Kidney tubule cell (primary cell): ENCODE results near the gene KLHL3.

ENCODE experiments used
- DNase-seq: peaks from one replicate; pipeline ENCODE4 v3.0.0-alpha.2; 2018; ENCODE audit warnings: low spot score

Gene KLHL3

GRCh38 chr5:137708796-137709559 is 26.9 kb downstream of the KLHL3 start:
- no peak for DNase-seq

- no peak for DNase-seq
These were observed 27.8 kb downstream of the KLHL3 start for GRCh38 chr5:137708062-137708461.

DNA sequence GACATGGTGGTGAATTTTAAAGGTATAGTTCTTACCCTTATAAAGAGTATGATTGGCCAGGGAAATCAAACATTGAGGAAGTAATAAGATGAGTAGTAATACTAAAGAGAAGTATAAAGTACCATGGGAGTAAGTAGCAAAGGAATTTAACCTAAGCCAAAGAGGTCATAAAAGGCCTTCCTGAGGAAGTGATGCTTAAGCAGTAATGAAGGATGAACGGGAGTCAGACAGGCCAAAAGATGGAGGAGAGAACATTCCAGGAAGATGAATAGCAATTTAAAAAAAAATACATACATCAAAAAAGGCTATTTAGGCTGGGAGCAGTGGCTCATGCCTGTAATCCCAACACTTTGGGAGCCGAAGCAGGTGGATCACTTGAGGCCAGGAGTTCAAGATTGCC is 29.0 kb downstream of the KLHL3 start:
- DNase-seq, result peak; percentile 23

- no peak for DNase-seq
These were observed 30.8 kb downstream of the KLHL3 start for GRCh38 chr5:137705106-137705505.

DNA sequence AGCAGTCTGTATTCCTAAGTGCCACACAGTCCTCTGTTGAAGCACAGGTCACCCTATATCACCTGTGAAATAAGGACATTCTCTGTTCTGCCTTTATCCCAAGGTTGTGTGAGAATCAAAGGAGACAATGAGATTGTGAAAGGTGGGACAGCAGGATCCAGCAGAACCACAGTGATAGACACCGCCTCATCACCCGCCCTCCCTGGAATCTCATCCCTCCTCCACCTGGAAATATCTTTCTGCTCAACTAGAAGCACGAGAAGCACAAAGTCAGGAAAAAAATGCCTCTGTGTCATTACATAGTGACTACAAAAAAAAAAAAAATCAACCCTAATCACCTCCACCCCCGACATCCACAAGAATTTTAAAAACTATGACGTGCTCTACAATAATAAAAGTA is 32.3 kb downstream of the KLHL3 start:
- no peak for DNase-seq

DNA sequence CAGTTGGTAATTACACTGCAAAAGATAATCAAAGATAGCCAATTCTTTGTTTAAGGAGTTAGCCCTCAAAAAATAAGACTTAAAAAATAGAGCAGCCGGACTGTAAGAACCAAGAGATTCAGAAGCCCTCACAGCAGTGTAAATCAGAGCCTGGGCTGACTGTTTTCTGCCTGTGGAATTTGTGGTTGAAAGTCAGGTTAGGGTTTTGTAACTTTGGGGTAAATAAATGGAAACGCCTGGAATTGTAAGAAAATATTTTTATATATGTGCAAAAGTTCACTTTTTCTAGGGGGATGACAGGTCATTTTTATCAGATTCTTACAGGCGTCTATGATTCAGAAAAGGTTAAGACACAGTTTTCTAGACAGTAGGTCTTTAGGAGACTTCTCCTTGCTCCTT is 35.6 kb downstream of the KLHL3 start:
- DNase-seq, result no peak

DNA sequence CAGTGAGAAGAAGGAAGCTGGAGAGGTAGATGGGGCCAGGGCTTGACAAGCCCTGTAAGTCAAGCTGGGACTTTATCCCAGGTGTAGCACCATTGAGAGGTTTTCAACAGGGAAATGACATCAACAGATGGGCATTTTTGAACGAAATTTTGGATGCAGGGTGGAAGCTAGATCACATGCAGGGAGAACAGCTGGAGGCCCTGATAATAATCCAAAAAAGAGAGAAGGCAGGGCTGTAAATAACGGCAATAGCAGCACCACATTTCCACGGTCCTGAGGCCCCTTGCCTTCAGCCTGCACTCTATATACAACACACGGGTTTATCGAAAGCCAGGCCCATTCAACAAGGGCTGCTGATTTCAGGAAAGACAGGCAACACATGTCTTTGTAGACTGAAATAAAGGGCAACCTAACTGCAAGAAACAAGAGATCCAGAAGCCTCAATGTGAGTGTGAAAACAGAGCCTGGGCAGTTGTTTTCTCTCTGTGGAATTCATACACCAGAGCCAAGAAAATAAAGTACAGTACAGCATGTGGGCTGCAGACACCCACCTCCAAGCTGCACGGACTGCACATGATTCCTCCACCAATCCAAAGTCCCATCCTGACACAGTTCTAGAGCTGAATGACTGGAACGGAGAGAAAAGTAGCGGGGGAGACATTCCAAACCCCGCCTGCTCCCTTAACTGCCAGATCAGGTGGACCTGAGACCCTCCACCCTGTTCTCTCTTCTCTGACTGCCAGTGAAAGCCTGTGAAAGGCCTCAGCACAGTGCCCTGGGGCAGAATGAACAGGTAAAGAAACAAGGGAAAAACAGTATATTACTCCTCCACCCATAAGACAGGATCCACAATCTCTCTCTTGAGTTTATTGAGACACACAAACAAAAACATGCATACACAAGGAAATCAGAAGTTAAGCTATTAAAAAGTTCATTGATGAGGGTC is 36.3 kb downstream of the KLHL3 start:
- DNase-seq, result no peak

- DNase-seq, result peak; percentile 10
These were observed 39.4 kb downstream of the KLHL3 start for GRCh38 chr5:137696481-137696880.

DNA sequence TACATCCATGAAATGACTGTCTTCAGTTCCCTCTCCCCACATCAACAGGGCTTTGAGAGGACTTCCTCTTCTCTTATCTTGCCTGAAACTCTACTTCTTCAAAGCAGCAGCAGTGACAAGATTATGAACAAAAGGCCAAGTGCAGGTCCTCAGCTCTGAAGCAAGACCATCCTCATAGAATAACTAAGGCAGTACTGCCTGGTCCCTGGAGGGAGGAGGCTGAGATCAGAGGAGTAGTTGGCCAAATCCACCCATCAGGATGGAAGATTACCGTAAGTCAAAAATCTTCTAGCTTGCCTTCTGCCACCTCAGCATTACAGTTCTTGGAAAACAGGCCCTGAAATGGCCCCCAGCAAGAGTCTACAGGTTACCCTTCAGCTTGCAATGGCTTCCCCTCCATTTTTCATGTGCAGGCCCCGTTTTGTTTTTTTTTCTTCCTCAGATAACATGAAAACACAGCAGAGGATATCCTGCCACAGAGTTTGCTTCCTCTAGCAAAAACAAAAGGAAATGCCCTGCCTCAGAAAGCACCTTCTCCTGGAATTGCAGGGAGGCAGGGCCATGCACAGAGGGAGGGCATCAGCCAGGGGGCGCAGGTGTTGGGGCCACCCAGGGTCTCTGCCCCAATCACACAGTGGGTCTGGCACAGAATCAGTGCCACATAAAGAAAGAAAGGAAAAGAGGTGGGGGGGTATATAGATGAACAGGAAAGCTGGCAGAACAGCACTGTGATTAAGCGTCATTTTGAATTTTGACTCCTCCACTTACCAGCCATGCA is 40.0 kb downstream of the KLHL3 start:
- DNase-seq, result no peak

DNA sequence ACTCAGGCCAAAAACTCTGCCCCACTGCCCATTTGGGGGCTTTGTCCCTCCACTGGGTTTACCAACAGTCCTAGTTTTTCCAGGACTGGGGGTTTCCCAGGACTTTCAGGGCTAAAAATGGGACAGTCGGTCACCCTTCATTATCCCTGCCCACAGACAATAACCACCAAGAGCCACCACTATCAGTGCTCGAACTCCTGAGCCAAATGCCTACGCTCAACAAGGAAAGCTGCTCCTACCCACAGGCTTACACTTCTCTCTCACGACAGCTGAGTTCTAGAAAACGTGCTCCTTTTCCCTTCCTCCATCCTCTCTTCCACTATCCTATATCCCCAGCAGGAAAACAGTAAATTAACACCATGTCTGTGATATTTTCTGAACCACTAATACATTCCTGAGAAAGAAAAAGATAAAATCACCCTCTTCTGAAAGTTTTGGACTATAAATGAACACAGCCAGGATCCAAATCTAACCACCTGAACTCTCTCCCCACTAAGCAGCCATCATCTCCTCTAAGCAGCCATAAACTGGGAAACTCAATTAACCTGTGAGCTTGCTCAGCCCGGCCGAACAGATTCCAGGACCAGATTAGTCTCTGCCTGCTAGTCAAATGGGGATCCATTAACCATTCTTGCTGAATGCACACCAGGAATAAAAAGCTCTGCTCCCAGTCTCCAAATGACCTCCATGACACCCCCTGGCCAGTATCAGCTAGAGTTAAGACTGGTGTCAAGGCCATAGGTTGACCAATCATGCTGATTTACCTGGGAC is 41.8 kb downstream of the KLHL3 start:
- DNase-seq, result no peak

- no peak for DNase-seq
These were observed 42.5 kb downstream of the KLHL3 start for GRCh38 chr5:137693307-137693950.

GRCh38 chr5:137689306-137689705 is 46.6 kb downstream of the KLHL3 start:
- no peak for DNase-seq

- DNase-seq, result peak; percentile 83
These were observed 47.6 kb downstream of the KLHL3 start for GRCh38 chr5:137688210-137688840.

DNA sequence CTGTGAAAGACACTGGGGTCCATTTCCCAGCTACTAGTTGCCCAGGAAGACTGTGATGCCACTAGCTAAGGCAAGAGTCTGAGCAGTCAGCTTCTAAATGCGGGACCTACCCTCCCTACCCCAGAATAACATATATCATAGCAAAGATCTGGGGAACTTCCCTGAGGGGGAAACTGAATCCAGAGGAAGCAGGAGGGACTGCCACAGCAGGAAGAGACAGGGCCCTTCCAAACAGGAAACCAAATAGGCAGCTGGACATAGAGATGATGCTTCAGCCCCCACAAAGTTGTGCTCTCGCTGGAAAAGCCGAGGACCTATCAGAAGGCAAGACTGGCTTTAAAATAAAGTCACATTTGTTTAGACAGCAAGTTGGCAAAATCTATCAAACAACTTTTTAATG is 51.1 kb downstream of the KLHL3 start:
- no peak for DNase-seq

DNA sequence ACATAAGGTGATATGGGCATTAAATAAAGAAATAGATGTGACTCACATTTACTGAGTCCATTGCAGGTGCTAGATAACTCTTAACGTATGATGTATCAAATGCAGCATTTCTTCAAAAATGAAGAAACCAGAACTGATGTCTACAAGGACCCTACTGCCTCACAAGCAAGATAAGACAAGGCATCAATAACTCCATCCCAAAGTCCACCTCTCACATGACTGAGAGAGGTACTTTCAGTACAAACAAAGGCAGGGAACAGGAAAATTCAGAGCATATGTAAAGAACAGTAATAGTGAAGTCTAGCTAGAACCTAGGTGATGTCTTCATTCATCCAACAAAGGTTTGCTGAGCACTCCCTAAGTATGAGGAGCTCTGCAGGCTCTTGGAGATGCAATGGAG is 54.7 kb downstream of the KLHL3 start:
- no peak for DNase-seq

DNA sequence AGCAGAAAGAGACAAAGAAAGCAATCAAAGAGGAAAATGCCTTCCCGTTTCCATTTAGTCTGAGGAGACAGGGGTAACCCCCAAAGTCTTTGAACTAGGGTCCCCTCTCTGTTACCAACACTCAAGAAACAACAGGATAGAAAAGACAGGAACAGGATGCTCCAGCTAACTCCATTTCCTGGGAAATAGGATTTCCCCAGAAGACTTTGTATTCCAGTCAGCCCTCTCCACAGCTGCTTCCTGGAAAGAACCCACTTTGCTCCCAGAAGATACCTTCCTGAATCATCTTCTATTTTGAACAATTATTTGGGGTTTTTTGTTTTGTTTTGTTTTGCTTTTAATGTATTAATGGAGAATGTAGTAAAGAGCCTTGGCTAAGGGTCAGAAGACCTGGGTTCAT is 56.0 kb downstream of the KLHL3 start:
- no peak for DNase-seq

- no peak for DNase-seq
These were observed 56.7 kb downstream of the KLHL3 start for GRCh38 chr5:137679195-137679594.

DNA sequence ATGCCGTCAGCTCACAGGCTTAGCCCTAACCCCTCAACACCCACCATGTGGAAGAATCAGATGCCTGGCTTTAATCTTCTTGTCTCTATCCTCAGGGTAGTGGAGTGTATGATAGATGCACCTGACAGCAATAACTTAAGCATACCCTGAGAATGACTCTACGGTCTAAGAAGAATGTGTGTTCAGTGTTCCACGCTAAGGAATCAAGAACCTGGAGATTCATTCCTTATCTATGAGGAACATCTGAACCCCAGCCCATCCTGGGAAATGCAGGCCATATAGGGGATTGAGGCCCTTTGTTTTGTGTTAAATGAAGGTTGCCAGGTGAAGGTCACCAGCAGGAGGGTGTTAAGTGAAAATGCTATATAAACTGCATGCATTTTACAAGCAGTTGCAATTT is 63.0 kb downstream of the KLHL3 start:
- DNase-seq, result peak; percentile 65

DNA sequence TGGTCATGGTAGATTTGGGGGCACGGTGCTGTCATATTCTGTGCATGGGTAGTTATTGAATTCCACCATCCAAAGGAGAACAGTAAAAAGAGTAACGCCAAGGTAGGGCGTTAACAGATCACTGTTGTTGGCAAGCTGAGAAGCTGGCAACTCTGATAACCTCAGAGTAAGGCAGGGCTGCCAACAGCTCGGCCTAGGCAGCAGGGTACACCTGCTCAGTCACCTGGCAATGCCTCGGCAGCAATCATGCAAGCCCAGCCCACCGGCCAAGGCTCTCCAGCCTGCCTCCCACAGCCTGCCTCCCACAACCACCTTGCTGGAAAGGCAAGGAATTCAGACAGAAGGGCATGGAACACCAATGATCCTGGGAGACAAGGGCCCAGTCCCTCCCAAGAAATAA is 63.9 kb downstream of the KLHL3 start:
- DNase-seq, result no peak

DNA sequence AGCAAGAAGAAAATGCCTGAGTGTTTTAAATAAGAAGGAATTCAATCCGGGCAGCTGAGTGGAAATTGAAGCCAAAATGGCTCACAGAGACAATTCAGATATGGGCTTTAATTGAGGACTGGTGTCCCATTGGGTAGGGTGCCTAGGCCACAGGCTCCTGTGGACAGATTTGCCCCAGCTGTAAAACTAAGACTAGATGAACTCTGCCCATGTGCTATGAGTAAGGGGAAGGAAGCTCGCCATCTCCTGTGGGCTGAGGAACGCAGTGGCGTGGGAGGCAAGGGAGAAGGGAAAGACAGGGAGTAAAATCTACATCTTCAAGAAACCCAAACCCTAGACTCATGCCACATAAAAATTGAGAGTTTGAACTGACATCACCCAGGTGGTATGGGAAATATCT is 66.1 kb downstream of the KLHL3 start:
- DNase-seq, result no peak

- DNase-seq, result peak; percentile 90
These were observed 67.3 kb downstream of the KLHL3 start for GRCh38 chr5:137668637-137669036.
